Neural progenitor cell (in vitro differentiated cells): ENCODE measurements around the gene SYDE2. TPM values are rescaled to one million over a fixed set of nuclear protein-coding genes. Genes with fewer than 3 reads are reported as not detected.
A peak's percentile ranks its signal among the peaks of the same experiment; 100 is the strongest.

ENCODE experiments used
- DNase-seq: peaks from one replicate; pipeline ENCODE4 v3.0.0-alpha.2; 2016; ENCODE audit warnings: low spot score
- H2AFZ ChIP-seq: fragments of 200-600 bp; sonication (generic); replicated peaks from 2 replicates; pipeline ENCODE4 v1.6.1; 2016; ENCODE audit warnings: antibody characterized with exemption
- H3F3A ChIP-seq: fragments of 200-600 bp; sonication (generic); 2 replicates; pipeline ENCODE4 v1.6.1; 2016; ENCODE audit warnings: antibody characterized with exemption, low read depth
- H3K27ac ChIP-seq: fragments of 200-600 bp; sonication (generic); 2 replicates; pipeline ENCODE4 v1.5.1; 2016; ENCODE audit warnings: mild to moderate bottlenecking
- H3K27me3 ChIP-seq: fragments of 200-600 bp; sonication (generic); 2 replicates; pipeline ENCODE4 v1.6.1; 2016; ENCODE audit warnings: mild to moderate bottlenecking, moderate library complexity
- H3K36me3 ChIP-seq: fragments of 200-600 bp; sonication (generic); 2 replicates; pipeline ENCODE4 v1.5.1; 2016
- H3K4me1 ChIP-seq: fragments of 200-600 bp; sonication (generic); 2 replicates; pipeline ENCODE4 v1.6.1; 2016; ENCODE audit warnings: mixed run types
- H3K4me2 ChIP-seq: fragments of 200-600 bp; sonication (generic); 2 replicates; pipeline ENCODE4 v1.6.1; 2016
- H3K4me3 ChIP-seq: fragments of 200-600 bp; sonication (generic); 2 replicates; pipeline ENCODE4 v1.5.1; 2016
- H3K79me2 ChIP-seq: fragments of 200-600 bp; sonication (generic); 2 replicates; pipeline ENCODE4 v1.6.1; 2016; ENCODE audit warnings: low read depth
- H3K9ac ChIP-seq: fragments of 200-600 bp; sonication (generic); 2 replicates; pipeline ENCODE4 v1.6.1; 2016
- H3K9me3 ChIP-seq: fragments of 200-600 bp; sonication (generic); 2 replicates; pipeline ENCODE4 v1.5.1; 2016; ENCODE audit warnings: low read depth
- H4K20me1 ChIP-seq: fragments of 200-600 bp; sonication (generic); 2 replicates; pipeline ENCODE4 v1.6.1; 2016; ENCODE audit warnings: low read depth
- H3K27ac Mint-ChIP-seq: 3 replicates; pipeline ENCODE4 v1.8.0; 2021; ENCODE audit warnings: mixed read lengths
- H3K27me3 Mint-ChIP-seq: 2 replicates; pipeline ENCODE4 v1.8.0; 2022; ENCODE audit warnings: low read depth, mild to moderate bottlenecking, inconsistent platforms, moderate library complexity, mixed read lengths; ENCODE audit not compliant: insufficient read depth
- H3K36me3 Mint-ChIP-seq: 3 replicates; pipeline ENCODE4 v1.8.0; 2021; ENCODE audit warnings: mixed read lengths
- H3K4me1 Mint-ChIP-seq: 3 replicates; pipeline ENCODE4 v1.8.0; 2021; ENCODE audit warnings: mixed read lengths
- H3K4me3 Mint-ChIP-seq: 3 replicates; pipeline ENCODE4 v1.8.0; 2021; ENCODE audit warnings: mild to moderate bottlenecking, moderate library complexity, mixed read lengths
- H3K9me3 Mint-ChIP-seq: 3 replicates; pipeline ENCODE4 v1.8.0; 2020; ENCODE audit warnings: mixed read lengths
- EZH2 ChIP-seq: fragments of 200-600 bp; sonication (generic); IDR thresholded peaks from 2 replicates; pipeline ENCODE4 v1.6.1; 2017; ENCODE audit warnings: antibody characterized with exemption, mild to moderate bottlenecking, moderate library complexity
- EZH2phosphoT487 ChIP-seq: fragments of 200-600 bp; sonication (generic); IDR thresholded peaks from 2 replicates; pipeline ENCODE4 v1.6.1; 2017; ENCODE audit warnings: antibody characterized with exemption
- total RNA-seq: library from RNA; depleted of rRNA; stranded (reverse); fragments of >200 nt; gene quantifications from 2 replicates; pipeline ENCODE4 v1.2.3, GENCODE V29; 2015; ENCODE audit warnings: low replicate concordance
- TF ChIP-seq, protein P1 (sequence below): fragments of 200-600 bp; sonication (generic); IDR thresholded peaks from 2 replicates; pipeline ENCODE4 v1.5.1; 2017; ENCODE audit warnings: antibody characterized with exemption, mild to moderate bottlenecking

SYDE2 gene
- total RNA-seq, 1 donor from 2014 or later = 12.0 TPM

GRCh38 chr1:85134583-85135391 lies 66.0 kb downstream of the SYDE2 start:
- Histone ChIP-seq H4K20me1 (no peaks in the 10 kb centered on the region), H3K4me1 (peaks cover 15% of the 10 kb centered on the region), H3K9me3 (no peaks in the 10 kb centered on the region), H3K9ac (no peak overlapping the region), H3K4me3 (no peak overlapping the region), H3K79me2 (no peaks in the 10 kb centered on the region), H3K27ac (no peak overlapping the region), H2AFZ (no peak overlapping the region), H3F3A (peaks cover 16% of the 10 kb centered on the region), H3K36me3 (no peaks in the 10 kb centered on the region), H3K4me2 (no peak overlapping the region), H3K27me3 (peaks cover 30% of the 10 kb centered on the region)
- DNase-seq = no peak
- Mint-ChIP-seq H3K27ac (no peak overlapping the region), H3K4me3 (no peak overlapping the region), H3K27me3 (peaks cover 4% of the 10 kb centered on the region), H3K36me3 (no peaks in the 10 kb centered on the region), H3K4me1 (peaks cover 4% of the 10 kb centered on the region), H3K9me3 (no peaks in the 10 kb centered on the region)
- TF ChIP-seq EZH2phosphoT487 (no peak), EZH2 (no peak)
- TF ChIP-seq, protein P1, sequence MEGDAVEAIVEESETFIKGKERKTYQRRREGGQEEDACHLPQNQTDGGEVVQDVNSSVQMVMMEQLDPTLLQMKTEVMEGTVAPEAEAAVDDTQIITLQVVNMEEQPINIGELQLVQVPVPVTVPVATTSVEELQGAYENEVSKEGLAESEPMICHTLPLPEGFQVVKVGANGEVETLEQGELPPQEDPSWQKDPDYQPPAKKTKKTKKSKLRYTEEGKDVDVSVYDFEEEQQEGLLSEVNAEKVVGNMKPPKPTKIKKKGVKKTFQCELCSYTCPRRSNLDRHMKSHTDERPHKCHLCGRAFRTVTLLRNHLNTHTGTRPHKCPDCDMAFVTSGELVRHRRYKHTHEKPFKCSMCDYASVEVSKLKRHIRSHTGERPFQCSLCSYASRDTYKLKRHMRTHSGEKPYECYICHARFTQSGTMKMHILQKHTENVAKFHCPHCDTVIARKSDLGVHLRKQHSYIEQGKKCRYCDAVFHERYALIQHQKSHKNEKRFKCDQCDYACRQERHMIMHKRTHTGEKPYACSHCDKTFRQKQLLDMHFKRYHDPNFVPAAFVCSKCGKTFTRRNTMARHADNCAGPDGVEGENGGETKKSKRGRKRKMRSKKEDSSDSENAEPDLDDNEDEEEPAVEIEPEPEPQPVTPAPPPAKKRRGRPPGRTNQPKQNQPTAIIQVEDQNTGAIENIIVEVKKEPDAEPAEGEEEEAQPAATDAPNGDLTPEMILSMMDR = no peak

- peaks cover 15% of the 10 kb centered on the region for H3K4me1 ChIP-seq
- H3K4me2 ChIP-seq = peak overlapping the region; percentile 42
- H3K36me3 ChIP-seq = no peaks in the 10 kb centered on the region
- no peak overlapping the region for H3K27ac Mint-ChIP-seq
- H4K20me1 ChIP-seq = no peaks in the 10 kb centered on the region
- H3K27ac ChIP-seq = no peak overlapping the region
- no peak overlapping the region for H3K4me3 ChIP-seq
- peaks cover 16% of the 10 kb centered on the region for H3F3A ChIP-seq
- H3K79me2 ChIP-seq = no peaks in the 10 kb centered on the region
- H3K9ac ChIP-seq = no peak overlapping the region
- H3K4me3 Mint-ChIP-seq = no peak overlapping the region
- no peaks in the 10 kb centered on the region for H3K9me3 Mint-ChIP-seq
- DNase-seq = peak; percentile 74
- peaks cover 4% of the 10 kb centered on the region for H3K27me3 Mint-ChIP-seq
- TF ChIP-seq EZH2phosphoT487 (peak; percentile 92), EZH2 (no peak)
- no peak overlapping the region for H2AFZ ChIP-seq
- no peaks in the 10 kb centered on the region for H3K36me3 Mint-ChIP-seq
- no peaks in the 10 kb centered on the region for H3K9me3 ChIP-seq
- peaks cover 31% of the 10 kb centered on the region for H3K27me3 ChIP-seq
- H3K4me1 Mint-ChIP-seq = peaks cover 4% of the 10 kb centered on the region
These were observed 67.2 kb downstream of the SYDE2 start for GRCh38 chr1:85133565-85134159.

- Histone ChIP-seq H3K36me3 (no peaks in the 10 kb centered on the region), H3K9ac (no peak overlapping the region), H3K79me2 (no peaks in the 10 kb centered on the region), H3K9me3 (no peaks in the 10 kb centered on the region), H3K4me2 (no peak overlapping the region), H3F3A (peaks cover 16% of the 10 kb centered on the region), H3K4me1 (peaks cover 15% of the 10 kb centered on the region), H2AFZ (no peak overlapping the region), H3K27ac (no peak overlapping the region), H3K27me3 (peaks cover 31% of the 10 kb centered on the region), H4K20me1 (no peaks in the 10 kb centered on the region), H3K4me3 (no peak overlapping the region)
- H3K4me3 Mint-ChIP-seq = no peak overlapping the region
- no peak for DNase-seq
- TF ChIP-seq, protein P1 = no peak
- TF ChIP-seq EZH2phosphoT487 (no peak), EZH2 (no peak)
- no peaks in the 10 kb centered on the region for H3K4me1 Mint-ChIP-seq
- H3K36me3 Mint-ChIP-seq = no peaks in the 10 kb centered on the region
- peaks cover 2% of the 10 kb centered on the region for H3K27me3 Mint-ChIP-seq
- no peak overlapping the region for H3K27ac Mint-ChIP-seq
- H3K9me3 Mint-ChIP-seq = no peaks in the 10 kb centered on the region
These were observed 68.6 kb downstream of the SYDE2 start for GRCh38 chr1:85132078-85132720.
